ENCODE data around the gene NR2F1-AS1.
"Not testable (repeated sequence)": the region's sequence is repeated elsewhere in the genome, so short reads cannot be mapped to it uniquely, and the experiment has no call there.

NR2F1-AS1 gene

GRCh38 chr5:93422652-93423280 lies 158.3 kb downstream of the NR2F1-AS1 start:
- DNase-seq = no peak

- no peak for DNase-seq
These were observed 159.0 kb downstream of the NR2F1-AS1 start for GRCh38 chr5:93421987-93422401.

DNA sequence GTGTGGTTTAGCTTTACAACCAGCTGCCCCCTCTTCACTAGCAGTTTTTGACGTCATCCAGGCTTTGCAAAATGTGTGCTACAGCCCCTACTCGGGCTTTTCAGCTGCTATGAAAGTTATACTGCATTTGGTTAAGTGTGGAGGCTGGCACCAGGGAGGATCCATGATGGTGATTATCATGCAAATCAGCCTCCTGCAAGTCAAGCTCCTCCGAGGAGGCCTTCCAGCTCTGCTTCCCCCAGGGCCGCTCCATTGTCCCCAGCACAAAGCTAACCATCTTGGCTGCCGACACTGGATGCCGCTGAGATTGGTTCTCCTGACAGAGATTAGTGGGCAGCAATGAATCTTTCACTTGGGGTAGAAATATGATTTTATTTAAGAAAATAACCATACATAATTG lies 159.6 kb downstream of the NR2F1-AS1 start:
- no peak for DNase-seq

GRCh38 chr5:93417490-93417889 lies 163.5 kb downstream of the NR2F1-AS1 start:
- DNase-seq = no peak

DNA sequence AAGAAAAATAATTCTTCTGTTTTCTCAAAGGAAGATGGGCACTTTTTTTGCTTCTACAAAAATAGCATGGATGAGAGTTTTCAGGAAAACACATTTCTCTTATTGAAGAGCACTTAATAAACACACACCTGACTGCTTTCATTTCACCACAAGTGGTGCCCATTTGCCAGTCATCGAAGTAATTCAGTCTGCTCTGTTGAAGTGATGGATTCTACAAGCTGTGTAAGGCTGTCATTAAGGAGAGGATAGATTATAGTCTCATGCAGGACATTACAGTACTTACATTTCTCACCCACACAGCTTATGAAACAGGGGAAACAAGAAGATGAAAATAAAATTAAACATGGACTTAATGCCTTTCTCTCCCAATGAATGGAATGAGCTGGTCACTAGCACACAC lies 165.2 kb downstream of the NR2F1-AS1 start:
- no peak for DNase-seq

DNA sequence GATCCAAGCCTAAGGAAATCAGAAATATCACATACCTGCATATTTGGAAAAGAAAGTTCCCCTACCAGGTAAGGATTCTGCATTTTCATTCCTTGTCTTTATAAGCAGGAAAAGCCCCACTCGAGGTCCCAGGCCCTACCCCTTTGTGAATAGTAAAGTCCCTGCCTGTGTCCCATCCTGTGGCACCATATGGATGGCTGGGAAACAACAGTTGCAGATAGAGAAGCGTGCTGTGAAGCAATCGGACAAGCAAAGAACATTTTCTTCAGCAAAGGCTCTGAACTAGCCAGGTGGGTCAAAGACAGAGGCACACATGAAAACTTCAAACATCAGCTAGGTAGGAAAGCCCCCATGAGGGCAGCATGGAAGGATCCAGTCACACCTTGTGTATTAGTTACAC lies 169.3 kb downstream of the NR2F1-AS1 start:
- DNase-seq = no peak

DNA sequence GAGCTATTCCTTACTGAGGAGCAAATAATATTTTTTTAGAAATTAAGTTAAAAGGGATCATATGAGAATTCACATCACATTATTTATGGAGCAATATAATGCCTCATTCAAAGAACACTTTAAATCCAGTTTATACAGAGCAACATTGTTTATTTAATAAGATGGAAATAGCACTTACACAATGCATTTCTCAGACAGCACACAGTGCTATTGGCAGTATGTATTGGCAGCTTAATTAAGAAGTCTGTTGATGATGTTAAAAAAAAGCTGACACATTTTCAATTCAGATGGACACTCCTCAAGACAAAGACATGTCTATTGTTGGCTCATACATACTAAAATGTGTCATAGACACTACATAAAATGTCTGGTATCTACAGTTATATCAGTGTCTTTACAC lies 171.3 kb downstream of the NR2F1-AS1 start:
- no peak for DNase-seq

DNA sequence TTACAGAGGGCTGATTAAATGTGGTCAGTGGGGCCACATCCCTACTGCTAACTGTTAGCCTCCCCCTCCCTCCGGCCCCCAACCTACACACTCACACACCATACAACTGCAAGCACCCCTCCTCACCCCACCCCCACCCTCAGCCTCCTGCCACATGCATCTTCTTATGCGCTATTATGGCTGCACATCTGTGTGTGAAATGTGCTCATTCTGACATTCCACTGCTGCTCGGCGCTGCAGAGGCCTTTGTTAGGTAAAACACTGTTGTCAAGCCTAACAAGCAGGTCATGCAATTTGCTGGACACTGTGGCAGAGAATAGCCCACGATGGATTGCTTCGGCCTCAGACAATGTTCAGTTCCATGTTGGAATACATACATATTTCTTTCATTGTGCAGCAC lies 173.6 kb downstream of the NR2F1-AS1 start:
- peak; percentile 52 for DNase-seq

DNA sequence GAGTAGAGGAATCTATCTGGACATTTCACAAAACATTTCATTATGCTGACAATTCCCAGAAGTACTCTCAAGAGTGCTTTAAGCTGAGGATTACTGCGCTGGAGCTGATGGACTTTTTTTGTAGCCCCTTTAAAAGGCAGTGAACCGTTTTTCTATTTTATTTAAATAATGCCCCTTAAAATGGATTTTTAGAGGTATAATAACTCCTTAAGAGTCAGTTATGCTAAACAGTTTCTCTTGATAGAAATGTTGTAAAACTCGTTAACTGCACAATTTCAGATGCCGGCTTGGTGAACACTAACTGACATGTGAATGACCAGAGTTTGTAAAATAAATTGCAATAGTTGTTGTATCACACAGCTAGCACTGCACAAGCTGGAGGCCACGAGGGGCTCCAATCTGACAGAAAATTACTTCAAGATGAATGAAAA lies 174.0 kb downstream of the NR2F1-AS1 start:
- DNase-seq = no peak

DNA sequence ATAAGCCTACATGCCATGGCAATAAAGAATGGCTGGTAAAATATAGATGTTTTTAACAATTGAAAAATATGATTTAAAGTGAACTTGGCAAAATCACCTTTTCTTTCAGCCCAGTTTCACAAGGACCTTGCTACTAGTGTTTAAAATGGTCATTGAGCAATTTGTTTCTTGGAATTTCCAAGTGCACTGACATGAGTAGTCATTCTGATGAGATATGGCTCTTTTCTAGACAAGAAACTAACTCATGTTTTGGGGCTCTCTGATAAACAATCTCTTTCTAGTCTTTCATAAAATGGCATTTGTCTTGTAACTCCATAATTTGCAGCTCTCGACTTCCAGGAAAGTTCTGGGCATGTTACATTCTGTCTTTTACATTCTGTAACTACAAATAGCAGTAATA lies 176.8 kb downstream of the NR2F1-AS1 start:
- DNase-seq = no peak

DNA sequence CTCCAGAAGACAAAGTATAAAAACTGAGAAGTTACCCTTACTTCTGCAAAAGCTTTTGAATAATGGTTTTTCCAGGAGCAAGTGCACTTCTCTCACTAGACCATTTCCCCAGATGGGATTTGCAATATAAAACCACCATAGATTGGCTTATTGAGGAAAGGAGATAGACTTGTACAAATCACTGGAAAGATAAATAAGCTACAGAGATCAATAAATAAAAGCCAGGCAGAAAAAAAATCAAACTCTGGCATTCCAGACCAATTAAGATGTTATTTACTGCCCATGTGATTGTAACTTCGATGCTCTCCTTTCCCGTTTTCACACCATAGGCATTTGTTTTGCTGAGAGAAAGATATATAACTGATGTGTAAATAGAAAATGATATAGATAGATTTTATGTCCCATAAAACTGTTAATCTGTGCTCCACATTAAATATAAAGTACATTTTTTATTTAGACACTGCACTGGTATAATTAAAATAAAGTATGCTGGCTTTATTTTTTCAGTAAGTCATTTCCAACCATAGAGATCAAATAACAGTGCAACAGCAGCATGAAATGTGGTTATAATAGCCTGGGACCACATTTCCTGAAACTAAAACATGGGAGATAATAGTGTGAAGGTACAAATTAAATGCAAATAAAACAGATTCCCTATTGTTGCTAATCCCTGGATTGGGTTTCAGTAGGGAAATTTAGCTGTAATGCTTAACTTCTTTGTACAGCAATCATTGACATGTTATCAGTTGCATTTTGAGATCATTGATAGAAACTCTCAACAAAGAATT lies 177.7 kb downstream of the NR2F1-AS1 start:
- DNase-seq = no peak

- DNase-seq = no peak
These were observed 178.6 kb downstream of the NR2F1-AS1 start for GRCh38 chr5:93402451-93402850.

DNA sequence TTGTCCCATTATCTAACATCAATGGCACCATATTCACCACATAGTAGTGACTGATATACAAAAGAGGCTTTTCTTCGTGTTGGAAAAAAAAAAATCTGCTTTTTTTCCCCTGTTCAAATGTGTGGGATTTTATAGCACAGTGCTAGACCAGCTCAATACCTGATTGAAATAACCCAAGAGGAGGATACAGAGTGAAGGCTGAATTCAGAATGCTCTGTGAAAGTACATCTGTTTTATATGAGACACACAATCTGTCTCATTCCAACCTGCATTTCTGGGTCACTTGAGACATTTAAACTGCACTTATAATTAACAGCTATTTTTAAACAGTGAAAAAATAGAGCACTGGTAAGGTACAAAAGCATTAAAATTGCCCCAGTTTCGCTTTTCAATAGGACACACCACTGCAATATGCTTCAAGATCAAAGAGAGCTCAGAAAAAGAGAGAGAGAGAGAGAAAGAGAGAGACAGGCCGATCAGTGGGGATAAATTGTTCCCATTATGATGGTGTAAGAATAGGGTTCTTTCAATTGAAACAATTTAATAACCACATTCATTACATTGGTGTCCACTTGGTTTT lies 179.3 kb downstream of the NR2F1-AS1 start:
- DNase-seq = no peak

- no peak for DNase-seq
These were observed 181.3 kb downstream of the NR2F1-AS1 start for GRCh38 chr5:93399675-93400074.

GRCh38 chr5:93395971-93396379 lies 185.0 kb downstream of the NR2F1-AS1 start:
- DNase-seq = no peak

DNA sequence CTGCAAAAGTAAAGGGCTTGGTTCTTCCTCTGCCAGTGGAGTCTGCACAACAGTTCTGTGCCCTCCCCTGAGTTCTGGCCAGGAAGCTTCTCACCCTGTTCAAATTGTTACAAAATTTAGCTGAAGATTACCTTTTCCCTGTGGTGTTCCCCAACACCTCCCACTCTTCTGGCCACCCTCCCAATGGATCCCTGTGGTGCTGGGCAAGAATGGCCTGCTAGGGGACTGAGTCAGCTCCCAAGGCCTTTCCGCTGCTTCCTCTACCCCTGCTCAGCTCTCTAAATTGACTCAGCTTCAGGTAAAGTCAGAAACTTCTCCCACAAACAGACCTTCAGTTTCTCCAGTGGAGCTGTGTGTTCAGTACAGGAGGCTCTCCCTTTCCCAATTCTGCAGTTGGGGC lies 186.0 kb downstream of the NR2F1-AS1 start:
- DNase-seq = no peak

GRCh38 chr5:93394301-93394700 lies 186.7 kb downstream of the NR2F1-AS1 start:
- DNase-seq = no peak

DNA sequence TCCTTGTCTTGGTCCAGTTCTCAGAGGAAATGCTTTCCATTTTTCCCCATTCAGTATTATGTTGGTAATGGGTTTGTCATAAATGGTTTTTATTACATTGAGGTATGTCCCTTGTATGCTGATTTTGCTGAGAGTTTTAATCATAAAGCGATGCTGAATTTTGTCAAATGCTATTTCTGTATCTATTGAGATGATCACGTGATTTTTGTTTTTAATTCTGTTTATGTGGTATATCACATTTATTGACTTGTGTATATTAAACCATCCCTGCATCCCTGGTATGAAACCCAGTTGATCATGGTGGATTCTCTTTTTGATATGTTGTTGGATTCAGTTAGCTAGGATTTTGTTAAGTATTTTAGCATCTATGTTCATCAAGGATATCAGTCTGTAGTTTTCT lies 189.8 kb downstream of the NR2F1-AS1 start:
- not testable (repeated sequence) for DNase-seq

DNA sequence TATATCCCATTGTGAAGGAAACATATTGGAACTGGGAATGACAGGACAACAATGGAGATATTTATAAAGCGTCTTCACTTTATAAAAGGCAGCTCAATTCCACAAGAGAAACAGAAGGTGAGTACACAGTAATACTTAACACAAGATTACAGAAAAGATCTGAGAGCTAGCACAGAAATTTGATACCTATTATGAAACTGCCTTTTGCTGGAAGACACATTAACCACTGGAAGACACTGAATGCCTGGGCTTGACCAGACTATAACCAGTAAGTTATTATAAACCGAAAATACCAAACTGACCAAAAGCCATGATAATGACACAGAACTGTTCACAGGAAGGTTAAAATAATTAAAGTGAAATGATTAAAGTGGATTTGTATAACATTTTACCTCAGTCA lies 195.4 kb downstream of the NR2F1-AS1 start:
- no peak for DNase-seq

DNA sequence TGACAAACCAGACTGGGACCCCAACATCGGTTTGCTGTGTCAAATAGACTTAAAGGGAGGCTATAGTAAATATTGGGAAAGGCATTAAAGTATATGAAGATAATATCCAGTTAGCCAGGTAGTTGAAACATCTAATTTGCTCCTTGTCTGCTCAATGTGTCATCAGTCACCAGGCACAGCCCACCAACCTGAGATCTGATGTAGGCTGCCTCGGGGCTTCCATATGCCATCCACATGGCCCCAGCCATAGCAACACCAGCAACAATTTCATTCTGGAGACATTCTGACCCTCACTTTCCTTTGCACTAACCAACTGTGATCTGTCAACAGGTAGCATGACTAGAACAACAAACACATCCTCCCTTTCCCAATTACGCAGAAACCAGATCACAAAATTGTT lies 196.0 kb downstream of the NR2F1-AS1 start:
- no peak for DNase-seq

DNA sequence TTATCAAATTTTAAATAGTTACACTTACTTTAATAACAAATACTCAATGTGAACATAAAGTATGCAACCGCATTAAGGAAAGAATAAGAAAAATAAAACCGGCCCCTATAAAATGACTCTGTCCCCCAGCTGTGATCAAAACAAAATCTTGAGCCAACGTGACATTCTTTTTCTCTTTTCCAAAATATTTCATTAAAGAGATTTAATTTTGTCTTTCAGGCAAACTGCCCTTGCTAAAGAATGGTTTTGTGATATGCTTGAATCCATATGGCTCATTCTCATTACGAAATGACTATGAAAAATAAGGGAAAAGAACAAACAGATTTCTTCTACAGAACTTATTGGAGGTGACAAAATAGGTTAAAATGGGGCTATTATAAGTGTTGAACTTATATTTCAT lies 197.0 kb downstream of the NR2F1-AS1 start:
- no peak for DNase-seq

GRCh38 chr5:93382188-93382825 lies 198.7 kb downstream of the NR2F1-AS1 start:
- DNase-seq = no peak

GRCh38 chr5:93381057-93381456 lies 200.0 kb downstream of the NR2F1-AS1 start:
- no peak for DNase-seq

DNA sequence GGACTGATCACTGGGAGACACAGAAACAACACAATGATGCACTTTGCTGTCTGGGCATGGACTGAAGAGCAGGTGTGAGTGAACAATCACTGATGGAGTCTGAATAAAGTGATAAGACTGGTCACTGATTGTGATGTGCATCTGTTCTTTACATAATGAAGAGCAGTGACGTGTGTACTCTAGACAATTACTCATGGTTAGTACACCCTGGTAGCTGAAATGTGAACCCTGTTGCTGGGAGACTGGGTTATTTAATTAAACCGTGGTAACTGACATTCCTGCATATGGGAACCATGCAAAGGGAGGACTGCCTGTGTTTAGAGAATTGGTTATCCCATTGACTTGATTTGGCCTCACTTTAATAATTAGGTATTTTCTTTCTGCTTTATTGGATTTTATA lies 202.9 kb downstream of the NR2F1-AS1 start:
- no peak for DNase-seq

Measured in right forelimb (tissue), 1 donor.